ENCODE data around the gene CUL4B.

The CUL4B gene

GRCh38 chrX:120561634-120562568 lies 1.1 kb upstream of the CUL4B start:
- in situ Hi-C loops (cut with HindIII; ENCODE audit: low pct_ligation_motif_present, low sequenced_read_pairs): no loop called here
- TF ChIP-seq CTCF (IDR thresholded peaks at IDR 0.05; ENCODE audit: low read depth, low read length, missing control alignments): no peak
- H3K4me3 ChIP-seq (ENCODE audit: low read depth, low read length): peak overlapping the region; percentile 55
- H3K27ac ChIP-seq: peak overlapping the region; percentile 98
- DNase-seq: no peak
- no peaks in the 10 kb centered on the region for H3K27me3 ChIP-seq (replicated peaks)
- peaks cover 3% of the 10 kb centered on the region for H3K36me3 ChIP-seq (replicated peaks)

- Histone ChIP-seq H3K27me3 (replicated peaks) (no peaks in the 10 kb centered on the region), H3K27ac (peak overlapping the region; percentile 98), H3K4me3 (ENCODE audit: low read depth, low read length) (peak overlapping the region; percentile 70), H3K36me3 (replicated peaks) (peaks cover 6% of the 10 kb centered on the region)
- in situ Hi-C loops (cut with HindIII; ENCODE audit: low pct_ligation_motif_present, low sequenced_read_pairs): no loop called here
- no peak for TF ChIP-seq CTCF (IDR thresholded peaks at IDR 0.05; ENCODE audit: low read depth, low read length, missing control alignments)
- DNase-seq: peak; percentile 34
Observed at GRCh38 chrX:120560405-120560841, 339 bp downstream of the CUL4B start.

GRCh38 chrX:120559804-120560203 lies 958 bp downstream of the CUL4B start:
- peak overlapping the region; percentile 98 for H3K27ac ChIP-seq
- peaks cover 8% of the 10 kb centered on the region for H3K36me3 ChIP-seq (replicated peaks)
- in situ Hi-C loops (cut with HindIII; ENCODE audit: low pct_ligation_motif_present, low sequenced_read_pairs): no loop called here
- no peaks in the 10 kb centered on the region for H3K27me3 ChIP-seq (replicated peaks)
- no peak for DNase-seq
- peak overlapping the region; percentile 70 for H3K4me3 ChIP-seq (ENCODE audit: low read depth, low read length)
- TF ChIP-seq CTCF (IDR thresholded peaks at IDR 0.05; ENCODE audit: low read depth, low read length, missing control alignments): no peak

- in situ Hi-C loops (cut with HindIII; ENCODE audit: low pct_ligation_motif_present, low sequenced_read_pairs): no loop called here
- peaks cover 8% of the 10 kb centered on the region for H3K36me3 ChIP-seq (replicated peaks)
- no peak overlapping the region for H3K27ac ChIP-seq
- DNase-seq: no peak
- no peak overlapping the region for H3K4me3 ChIP-seq (ENCODE audit: low read depth, low read length)
- H3K27me3 ChIP-seq (replicated peaks): no peaks in the 10 kb centered on the region
- no peak for TF ChIP-seq CTCF (IDR thresholded peaks at IDR 0.05; ENCODE audit: low read depth, low read length, missing control alignments)
Observed at GRCh38 chrX:120556251-120556650, 4.5 kb downstream of the CUL4B start.

- Histone ChIP-seq H3K27ac (peak overlapping the region; percentile 91), H3K36me3 (replicated peaks) (peaks cover 4% of the 10 kb centered on the region), H3K27me3 (replicated peaks) (no peaks in the 10 kb centered on the region), H3K4me3 (ENCODE audit: low read depth, low read length) (no peak overlapping the region)
- DNase-seq: peak; percentile 89
- in situ Hi-C loops (cut with HindIII; ENCODE audit: low pct_ligation_motif_present, low sequenced_read_pairs): no loop called here
- no peak for TF ChIP-seq CTCF (IDR thresholded peaks at IDR 0.05; ENCODE audit: low read depth, low read length, missing control alignments)
Observed at GRCh38 chrX:120549483-120550452, 11.0 kb downstream of the CUL4B start.
